ENCODE measurements around the gene STK35. TPM values are rescaled to one million over a fixed set of nuclear protein-coding genes. Genes with fewer than 3 reads are reported as not detected.

STK35 gene
- total and polyA plus RNA-seq, 2 of the 13 experiments (the other 11 are each of a cell fraction or from before 2014, with no cell fraction given), result 27.4 to 29.8 TPM

DNA sequence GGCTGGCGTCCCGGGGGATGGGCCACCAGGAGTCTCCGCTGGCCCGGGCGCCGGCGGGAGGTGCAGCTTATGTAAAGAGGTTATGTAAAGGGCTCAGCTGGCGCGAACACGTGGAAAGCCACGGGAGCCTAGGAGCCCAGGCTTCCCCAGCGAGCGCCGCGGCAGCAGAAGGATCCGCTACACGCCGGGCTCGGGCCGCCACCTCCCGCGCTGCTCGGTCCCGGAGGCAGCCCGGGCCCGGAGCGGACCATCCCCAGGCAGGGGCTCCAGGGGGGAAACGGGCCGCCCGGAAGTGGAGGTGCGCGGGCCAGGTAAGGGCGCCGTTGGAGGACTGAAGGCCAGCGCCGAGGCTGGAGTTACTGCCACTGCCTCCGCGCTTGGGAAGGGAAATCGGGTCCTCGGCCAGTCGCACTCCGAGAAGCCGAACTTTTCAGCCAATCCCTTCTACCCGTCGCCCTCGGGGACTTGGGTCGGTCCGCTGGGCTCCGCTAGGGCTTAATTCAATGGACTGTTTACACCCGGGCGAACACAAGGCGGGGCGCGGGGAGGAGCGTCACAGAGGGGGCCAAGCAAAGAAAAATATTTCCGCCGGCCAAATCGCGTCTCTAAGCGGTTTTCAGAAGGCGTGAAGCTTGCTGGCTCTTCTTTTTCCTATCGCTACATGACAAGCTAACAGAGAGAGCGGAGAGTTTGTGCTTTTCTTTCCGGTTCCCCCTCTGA lies 398 bp downstream of the STK35 start (continued):
- TF ChIP-seq ZBTB2 (CRISPR knock-in tag; IDR thresholded peaks at IDR 0.05; ENCODE audit: low read depth), result peak; percentile 78
- TF ChIP-seq ZNF746 (CRISPR knock-in tag; IDR thresholded peaks at IDR 0.05), result peak; percentile 28
- TF ChIP-seq RFX3 (CRISPR knock-in tag; IDR thresholded peaks at IDR 0.05), result no peak
- TF ChIP-seq SNAPC2 (CRISPR knock-in tag; IDR thresholded peaks at IDR 0.05), result 0 out of 2 replicates have a peak, but pooled peaks have one; percentile 18
- TF ChIP-seq ZNF460 (CRISPR knock-in tag; IDR thresholded peaks at IDR 0.05; ENCODE audit: borderline replicate concordance), result no peak; the same call in 1 of the 2 replicates
- peak; percentile 96 for TF ChIP-seq ZNF563 (CRISPR knock-in tag; IDR thresholded peaks at IDR 0.05)
- TF ChIP-seq ZNF24 (IDR thresholded peaks at IDR 0.05), result peak; percentile 40
- TF ChIP-seq HOXD1 (CRISPR knock-in tag; IDR thresholded peaks at IDR 0.05), result peak; percentile 91
- no peak for TF ChIP-seq ZNF282 (IDR thresholded peaks at IDR 0.05; ENCODE audit: partially characterized antibody)
- no peak for TF ChIP-seq U2AF2 (IDR thresholded peaks at IDR 0.05; ENCODE audit: low read depth, low read length)
- TF ChIP-seq ZNF878 (CRISPR knock-in tag; IDR thresholded peaks at IDR 0.05), result peak; percentile 41
- no peak for TF ChIP-seq SNRNP70 (IDR thresholded peaks at IDR 0.05; ENCODE audit: low read depth, low read length)
- 0 out of 4 replicates have a peak, but pooled peaks have one; percentile 3 to 6 for TF ChIP-seq EP300 (IDR thresholded peaks at IDR 0.05; ENCODE audit: low read depth in 2 of 2, low read length in 2 of 2)
- 0 out of 2 replicates have a peak, but pooled peaks have one; percentile 17 for TF ChIP-seq EP300 (CRISPR knock-in tag; IDR thresholded peaks at IDR 0.05; ENCODE audit: borderline replicate concordance)
- TF ChIP-seq MTF1 (CRISPR knock-in tag; IDR thresholded peaks at IDR 0.05), result peak; percentile 30; the same call in 1 of the 2 replicates
- peak; percentile 75 for TF ChIP-seq KLF6 (CRISPR knock-in tag; IDR thresholded peaks at IDR 0.05)
- TF ChIP-seq ZSCAN9 (CRISPR knock-in tag; IDR thresholded peaks at IDR 0.05; ENCODE audit: borderline replicate concordance), result no peak
- TF ChIP-seq REST (IDR thresholded peaks at IDR 0.05; ENCODE audit: borderline replicate concordance in 1 of 2, low read depth in 1 of 2, low read length in 2 of 2), result 0 out of 4 replicates have a peak, but pooled peaks of 1 of the 2 experiments have one; percentile 7
- peak; percentile 90 for TF ChIP-seq KDM3A (CRISPR knock-in tag; IDR thresholded peaks at IDR 0.05; ENCODE audit: low read depth)
- peak; percentile 28; the same call in 1 of the 2 replicates for TF ChIP-seq ZNF264 (CRISPR knock-in tag; IDR thresholded peaks at IDR 0.05)
- TF ChIP-seq TFDP1 (CRISPR knock-in tag; IDR thresholded peaks at IDR 0.05; ENCODE audit: borderline replicate concordance), result peak; percentile 22; the same call in 1 of the 2 replicates
- TF ChIP-seq NKX3-1 (CRISPR knock-in tag; IDR thresholded peaks at IDR 0.05), result peak; percentile 96

All from HepG2 (cell line).